ENCODE data around the gene PIK3R5.

DNA sequence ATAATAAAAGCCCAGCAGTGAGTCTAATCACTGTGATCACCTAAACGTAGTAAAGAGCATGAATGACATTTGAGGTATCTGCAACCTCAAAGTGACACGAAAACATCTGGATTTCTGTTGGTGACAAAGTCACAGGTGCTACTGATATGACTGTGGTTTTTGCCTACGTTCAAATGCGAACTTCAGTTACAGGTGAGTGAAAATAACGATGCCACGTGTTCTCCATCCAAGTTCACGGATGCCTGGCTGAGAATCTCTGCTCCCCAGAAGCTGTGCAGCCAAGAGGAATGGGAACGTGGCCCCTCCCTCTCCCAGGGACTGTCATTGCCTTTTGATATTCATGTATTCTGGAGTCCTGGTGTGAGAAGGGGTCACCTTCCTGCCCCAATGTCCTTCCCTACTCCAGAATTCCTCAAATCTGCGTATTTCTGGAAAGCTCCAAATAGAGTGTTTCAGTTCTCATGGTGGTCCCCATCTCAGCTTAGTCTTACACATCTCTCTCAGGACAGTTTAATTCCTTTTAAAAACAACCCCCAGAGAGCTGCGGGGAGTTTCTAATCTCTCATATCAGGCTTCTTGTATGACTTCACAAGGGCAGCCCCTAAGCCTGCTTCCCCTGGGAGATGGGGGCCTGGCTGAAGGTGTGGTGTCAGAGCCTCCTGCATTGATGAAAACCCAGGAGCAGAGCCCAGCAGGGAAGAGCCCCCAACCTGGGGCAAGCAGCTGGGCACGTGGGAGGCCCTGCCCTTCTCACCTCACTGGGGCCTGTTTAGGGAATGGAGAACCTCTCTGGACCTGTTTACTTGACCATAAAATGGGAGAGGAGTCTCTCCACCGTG is 25.8 kb downstream of the PIK3R5 start:
- TF ChIP-seq POLR2A (IDR thresholded peaks at IDR 0.05) (no peak), CTCF (IDR thresholded peaks at IDR 0.05) (no peak), POLR2AphosphoS5 (IDR thresholded peaks at IDR 0.05) (no peak)
